Mesenchymal stem cell (in vitro differentiated cells and primary cell): ENCODE measurements around the gene CLDN7.

ENCODE experiments used
- DNase-seq: peaks from one replicate; pipeline ENCODE4 v3.0.0-alpha.2; 2013
- H2AFZ ChIP-seq: one replicate; pipeline ENCODE4 v1.6.1; 2013; ENCODE audit warnings: low read depth, mild to moderate bottlenecking, control low read depth, inconsistent platforms, low read length, moderate library complexity
- H2AK5ac ChIP-seq: 2 replicates; pipeline ENCODE4 v1.6.1; 2013; ENCODE audit warnings: low read length, moderate library complexity, mild to moderate bottlenecking, inconsistent platforms; ENCODE audit not compliant: severe bottlenecking
- H2BK120ac ChIP-seq: one replicate; pipeline ENCODE4 v1.6.1; 2013; ENCODE audit warnings: low read depth, mild to moderate bottlenecking, inconsistent platforms, low read length, moderate library complexity
- H2BK12ac ChIP-seq, 2 experiments: one replicate each; pipeline ENCODE4 v1.6.1; 2013; ENCODE audit warnings: inconsistent platforms in 2 of 2, low read length in 2 of 2, mild to moderate bottlenecking in 2 of 2, moderate library complexity in 2 of 2, control low read depth in 1 of 2
- H2BK15ac ChIP-seq: one replicate; pipeline ENCODE4 v1.6.1; 2013; ENCODE audit warnings: mild to moderate bottlenecking, low read depth, inconsistent platforms; ENCODE audit not compliant: poor library complexity, severe bottlenecking
- H2BK5ac ChIP-seq: 2 replicates; pipeline ENCODE4 v1.6.1; 2013; ENCODE audit warnings: low read depth, mild to moderate bottlenecking, low read length, control low read depth, inconsistent platforms; ENCODE audit not compliant: poor library complexity, severe bottlenecking
- H3K14ac ChIP-seq, 2 experiments: one replicate each; pipeline ENCODE4 v1.6.1; 2013; ENCODE audit warnings: inconsistent platforms in 2 of 2, low read length in 2 of 2, control low read depth in 1 of 2, mild to moderate bottlenecking in 1 of 2, moderate library complexity in 1 of 2
- H3K18ac ChIP-seq, 2 experiments: one replicate each; pipeline ENCODE4 v1.6.1; 2013; ENCODE audit warnings: inconsistent platforms in 2 of 2, low read length in 2 of 2, control low read depth in 1 of 2, low read depth in 1 of 2, mild to moderate bottlenecking in 1 of 2
- H3K23ac ChIP-seq, 2 experiments: one replicate each; pipeline ENCODE4 v1.6.1; 2013; ENCODE audit warnings: inconsistent platforms in 2 of 2, low read length in 2 of 2, mild to moderate bottlenecking in 2 of 2, moderate library complexity in 2 of 2, control low read depth in 1 of 2
- H3K27ac ChIP-seq: 2 replicates; pipeline ENCODE4 v1.5.1; 2013; ENCODE audit warnings: mild to moderate bottlenecking, moderate library complexity, low read length, control low read depth, inconsistent platforms; ENCODE audit not compliant: poor library complexity, severe bottlenecking
- H3K27me3 ChIP-seq, 2 experiments: 2 replicates each; pipeline versions ENCODE4 v1.6.1 to v1.7.0; 2013; ENCODE audit warnings: low read length in 2 of 2, mild to moderate bottlenecking in 2 of 2, moderate library complexity in 2 of 2, control low read depth in 1 of 2, inconsistent platforms in 1 of 2; ENCODE audit not compliant: control insufficient read depth in 1 of 2, insufficient read depth in 1 of 2
- H3K36me3 ChIP-seq, 2 experiments: 2 replicates each; pipeline versions ENCODE4 v1.6.1 to v1.7.0; 2013; ENCODE audit warnings: low read length in 2 of 2, control low read depth in 1 of 2, inconsistent platforms in 1 of 2, low read depth in 1 of 2, mild to moderate bottlenecking in 1 of 2; ENCODE audit not compliant: insufficient read depth in 2 of 2, control insufficient read depth in 1 of 2
- H3K4ac ChIP-seq, 2 experiments: one replicate each; pipeline ENCODE4 v1.6.1; 2013; ENCODE audit warnings: inconsistent platforms in 2 of 2, low read length in 2 of 2, mild to moderate bottlenecking in 2 of 2, moderate library complexity in 2 of 2, control low read depth in 1 of 2, low read depth in 1 of 2
- H3K4me1 ChIP-seq: 2 replicates; pipeline ENCODE4 v1.6.1; 2013; ENCODE audit warnings: low read depth, low read length, control low read depth; ENCODE audit not compliant: control insufficient read depth, insufficient read depth
- H3K4me2 ChIP-seq: 2 replicates; pipeline ENCODE4 v1.6.1; 2013; ENCODE audit warnings: low read length, mild to moderate bottlenecking, inconsistent platforms; ENCODE audit not compliant: poor library complexity, severe bottlenecking
- H3K4me3 ChIP-seq, 2 experiments: 2 replicates each; pipeline versions ENCODE4 v1.5.1 to v1.7.0; 2013; ENCODE audit warnings: low read length in 2 of 2, mild to moderate bottlenecking in 2 of 2, control low read depth in 1 of 2, low read depth in 1 of 2; ENCODE audit not compliant: insufficient read depth in 1 of 2
- H3K79me1 ChIP-seq: replicated peaks from 2 replicates; pipeline ENCODE4 v1.6.1; 2013; ENCODE audit warnings: mild to moderate bottlenecking, control low read depth, low read length, inconsistent platforms; ENCODE audit not compliant: poor library complexity, severe bottlenecking
- H3K9ac ChIP-seq: 2 replicates; pipeline ENCODE4 v1.7.0; 2013; ENCODE audit warnings: mild to moderate bottlenecking, low read length, moderate library complexity
- H3K9me3 ChIP-seq: 2 replicates; pipeline ENCODE4 v1.7.0; 2013; ENCODE audit warnings: mild to moderate bottlenecking, low read length; ENCODE audit not compliant: control insufficient read depth
- H4K8ac ChIP-seq: one replicate; pipeline ENCODE4 v1.6.1; 2013; ENCODE audit warnings: inconsistent platforms, mild to moderate bottlenecking, low read length, moderate library complexity
- H4K91ac ChIP-seq: one replicate; pipeline ENCODE4 v1.6.1; 2013; ENCODE audit warnings: mild to moderate bottlenecking, low read length, inconsistent platforms
- WGBS: methylation state at CpG from one replicate; pipeline ENCODE4 v1.1.7; 2013; ENCODE audit warnings: mixed read lengths; 5-methylcytosine and 5-hydroxymethylcytosine counted together

The CLDN7 gene

GRCh38 chr17:7284911-7285310 lies 22.6 kb upstream of the CLDN7 start:
- Histone ChIP-seq H3K18ac (no peak overlapping the region), H3K23ac (no peak overlapping the region), H3K14ac (no peak overlapping the region), H3K36me3 (no peaks in the 10 kb centered on the region), H4K91ac (no peak overlapping the region), H2BK120ac (no peak overlapping the region), H4K8ac (no peak overlapping the region), H3K9me3 (no peaks in the 10 kb centered on the region), H3K4me3 (peak overlapping the region in 1 of 2 experiments; percentile 9), H3K27me3 (peaks cover 74 to 77% of the 10 kb centered on the region in 2 experiments), H3K79me1 (no peaks in the 10 kb centered on the region), H2AFZ (no peak overlapping the region), H3K4ac (no peak overlapping the region), H3K27ac (no peak overlapping the region), H2BK15ac (no peak overlapping the region), H2BK5ac (no peak overlapping the region), H3K4me1 (peaks cover 20% of the 10 kb centered on the region), H2BK12ac (no peak overlapping the region), H3K9ac (no peak overlapping the region), H2AK5ac (no peak overlapping the region), H3K4me2 (no peak overlapping the region)
- 97% methylated on average over 16 of the region's 16 CpGs for WGBS
- no peak for DNase-seq

GRCh38 chr17:7283471-7284216 lies 21.4 kb upstream of the CLDN7 start:
- Histone ChIP-seq H3K36me3 (no peaks in the 10 kb centered on the region), H3K18ac (no peak overlapping the region), H4K91ac (no peak overlapping the region), H2BK120ac (no peak overlapping the region), H3K4me1 (peaks cover 20% of the 10 kb centered on the region), H3K9me3 (no peaks in the 10 kb centered on the region), H3K27ac (no peak overlapping the region), H3K4me2 (no peak overlapping the region), H4K8ac (no peak overlapping the region), H3K23ac (no peak overlapping the region), H3K4me3 (no peak overlapping the region), H2BK12ac (no peak overlapping the region), H3K9ac (no peak overlapping the region), H2BK15ac (peak overlapping the region; percentile 0), H3K4ac (no peak overlapping the region), H3K27me3 (peaks cover 65 to 67% of the 10 kb centered on the region in 2 experiments), H3K79me1 (no peaks in the 10 kb centered on the region), H2AK5ac (no peak overlapping the region), H2AFZ (no peak overlapping the region), H3K14ac (no peak overlapping the region), H2BK5ac (no peak overlapping the region)
- no peak for DNase-seq
- 91% methylated on average over 17 of the region's 18 CpGs for WGBS

GRCh38 chr17:7282752-7283321 lies 20.6 kb upstream of the CLDN7 start:
- H3K23ac ChIP-seq = no peak overlapping the region
- H2AFZ ChIP-seq = no peak overlapping the region

DNA sequence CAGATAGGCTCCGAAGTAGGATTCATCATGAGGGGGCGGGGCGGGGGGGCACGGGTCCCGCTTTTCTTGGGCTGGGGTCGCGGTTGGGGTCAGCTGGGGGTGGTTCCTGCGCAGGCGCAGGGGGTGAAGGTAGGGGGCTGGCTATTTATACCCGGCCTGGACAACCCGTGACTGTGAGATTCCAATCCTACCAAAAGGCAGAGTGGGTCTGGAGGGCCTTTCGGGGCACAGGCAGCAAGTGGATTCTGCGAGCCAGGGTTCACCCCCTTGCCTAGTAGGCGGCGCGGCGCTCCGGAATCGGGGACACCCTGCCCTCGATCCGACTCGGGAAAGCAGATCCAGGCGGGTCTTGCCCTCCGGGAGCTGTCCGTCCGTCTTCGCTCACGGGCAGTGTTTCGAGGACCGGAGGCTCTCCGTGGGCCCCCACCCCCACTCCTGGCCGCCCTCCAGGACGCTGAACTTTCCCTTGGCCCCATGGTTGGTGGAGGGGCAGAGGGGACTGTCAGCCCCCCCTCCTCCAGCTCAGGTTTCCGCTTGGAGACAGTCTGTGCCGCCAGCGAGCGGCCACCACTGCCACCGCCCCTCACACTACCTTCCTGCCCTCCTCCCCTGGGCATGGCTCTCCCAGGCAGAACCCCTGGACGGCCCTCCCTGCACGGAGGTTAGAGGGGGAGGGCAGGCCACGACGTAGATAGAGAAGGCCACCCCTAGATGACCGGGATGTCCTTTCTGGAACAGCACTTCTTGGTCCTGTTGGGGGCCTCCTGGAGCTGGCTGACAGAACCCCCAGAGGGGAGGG lies 19.9 kb upstream of the CLDN7 start:
- no peak overlapping the region for H3K23ac ChIP-seq
- 6% methylated on average over 34 of the region's 43 CpGs for WGBS

More at GRCh38 chr17:7282752-7283321, 20.6 kb upstream of the CLDN7 start:
- Histone ChIP-seq H3K9ac (no peak overlapping the region), H2BK12ac (no peak overlapping the region), H2BK5ac (no peak overlapping the region), H3K18ac (no peak overlapping the region), H3K4me2 (no peak overlapping the region), H3K14ac (no peak overlapping the region), H3K4me3 (no peak overlapping the region), H3K79me1 (no peaks in the 10 kb centered on the region), H3K27me3 (peaks cover 57 to 60% of the 10 kb centered on the region in 2 experiments), H3K9me3 (no peaks in the 10 kb centered on the region), H3K27ac (no peak overlapping the region), H2BK120ac (no peak overlapping the region), H4K91ac (no peak overlapping the region), H3K4me1 (peaks cover 20% of the 10 kb centered on the region), H2BK15ac (no peak overlapping the region), H3K4ac (no peak overlapping the region), H4K8ac (no peak overlapping the region), H3K36me3 (no peaks in the 10 kb centered on the region), H2AK5ac (no peak overlapping the region)
- 78% methylated on average over 6 of the region's 6 CpGs for WGBS
- DNase-seq = no peak

More for the DNA sequence above, 19.9 kb upstream of the CLDN7 start:
- H4K91ac ChIP-seq = peak overlapping the region; percentile 43
- H3K14ac ChIP-seq = peak overlapping the region in 1 of 2 experiments; percentile 30
- no peak overlapping the region for H2BK120ac ChIP-seq
- H3K27me3 ChIP-seq = peaks cover 50 to 55% of the 10 kb centered on the region in 2 experiments
- no peaks in the 10 kb centered on the region for H3K79me1 ChIP-seq
- H3K36me3 ChIP-seq = no peaks in the 10 kb centered on the region
- H2BK15ac ChIP-seq = peak overlapping the region; percentile 77
- peaks cover 20% of the 10 kb centered on the region for H3K4me1 ChIP-seq
- no peak overlapping the region for H2AK5ac ChIP-seq
- no peak for DNase-seq
- no peak overlapping the region for H3K9ac ChIP-seq
- peak overlapping the region; percentile 14 to 77 for H3K4me3 ChIP-seq
- peak overlapping the region; percentile 69 for H3K4me2 ChIP-seq
- H3K9me3 ChIP-seq = no peaks in the 10 kb centered on the region
- H3K18ac ChIP-seq = peak overlapping the region in 1 of 2 experiments; percentile 35
- H3K4ac ChIP-seq = no peak overlapping the region
- H3K27ac ChIP-seq = no peak overlapping the region
- no peak overlapping the region for H2AFZ ChIP-seq
- no peak overlapping the region for H2BK12ac ChIP-seq
- no peak overlapping the region for H2BK5ac ChIP-seq
- H4K8ac ChIP-seq = peak overlapping the region; percentile 7
